ENCODE results near the gene SH3YL1. TPM values are rescaled to one million over a fixed set of nuclear protein-coding genes. Genes with fewer than 3 reads are reported as not detected.

SH3YL1 gene
- total and polyA plus RNA-seq, 4 donors: 35.1 to 121 (median 54.3) TPM

DNA sequence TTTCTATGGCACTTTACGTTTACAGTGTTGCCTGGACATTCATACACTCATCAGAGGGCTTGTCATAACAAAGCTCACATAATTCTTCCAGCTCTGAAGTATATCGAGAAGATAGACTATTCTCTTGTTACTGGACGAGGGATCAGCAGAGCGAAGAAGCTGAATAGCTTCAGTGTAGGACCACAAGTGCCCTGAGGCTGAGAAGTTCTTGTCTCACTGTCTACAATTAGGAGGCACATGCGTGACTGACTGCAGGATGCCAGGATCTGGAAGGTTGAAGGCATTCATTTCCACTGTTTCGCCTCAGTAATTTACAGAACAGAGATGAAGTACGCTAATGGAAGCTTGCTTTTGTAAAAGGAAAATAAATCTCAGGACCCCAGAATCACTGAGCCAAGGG is 9.6 kb downstream of the SH3YL1 start:
- Histone ChIP-seq H3K4me1 (ENCODE audit: control insufficient read depth in 5 of 5, insufficient read depth in 5 of 5, low read length in 5 of 5) (no peaks in the 10 kb centered on the region), H3K27ac (ENCODE audit: low read depth in 1 of 2, low read length in 1 of 2) (no peak overlapping the region), H3K4me3 (no peak overlapping the region), H3K27me3 (ENCODE audit: control insufficient read depth in 3 of 3, insufficient read depth in 3 of 3, low read length in 2 of 3) (no peaks in the 10 kb centered on the region), H3K36me3 (ENCODE audit: control insufficient read depth in 4 of 4, insufficient read depth in 4 of 4, low read length in 4 of 4) (peaks cover 5 to 12% (median 7%) of the 10 kb centered on the region in 4 donors), H3K9me3 (ENCODE audit: control insufficient read depth in 4 of 4, insufficient read depth in 3 of 4, low read length in 3 of 4) (peaks cover 0 to 3% (median 0%) of the 10 kb centered on the region in 4 donors), H3K9ac (ENCODE audit: insufficient read depth in 1 of 2, low read length in 2 of 2) (no peak overlapping the region)
- DNase-seq (no peak), ATAC-seq (ENCODE audit: insufficient read depth, low FRiP score) (no peak)
- WGBS, 2 donors: 89 to 93% methylated on average over 7 of the region's 7 CpGs
- TF ChIP-seq, protein P1, sequence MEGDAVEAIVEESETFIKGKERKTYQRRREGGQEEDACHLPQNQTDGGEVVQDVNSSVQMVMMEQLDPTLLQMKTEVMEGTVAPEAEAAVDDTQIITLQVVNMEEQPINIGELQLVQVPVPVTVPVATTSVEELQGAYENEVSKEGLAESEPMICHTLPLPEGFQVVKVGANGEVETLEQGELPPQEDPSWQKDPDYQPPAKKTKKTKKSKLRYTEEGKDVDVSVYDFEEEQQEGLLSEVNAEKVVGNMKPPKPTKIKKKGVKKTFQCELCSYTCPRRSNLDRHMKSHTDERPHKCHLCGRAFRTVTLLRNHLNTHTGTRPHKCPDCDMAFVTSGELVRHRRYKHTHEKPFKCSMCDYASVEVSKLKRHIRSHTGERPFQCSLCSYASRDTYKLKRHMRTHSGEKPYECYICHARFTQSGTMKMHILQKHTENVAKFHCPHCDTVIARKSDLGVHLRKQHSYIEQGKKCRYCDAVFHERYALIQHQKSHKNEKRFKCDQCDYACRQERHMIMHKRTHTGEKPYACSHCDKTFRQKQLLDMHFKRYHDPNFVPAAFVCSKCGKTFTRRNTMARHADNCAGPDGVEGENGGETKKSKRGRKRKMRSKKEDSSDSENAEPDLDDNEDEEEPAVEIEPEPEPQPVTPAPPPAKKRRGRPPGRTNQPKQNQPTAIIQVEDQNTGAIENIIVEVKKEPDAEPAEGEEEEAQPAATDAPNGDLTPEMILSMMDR (IDR thresholded peaks at IDR 0.05; ENCODE audit: control extremely low read depth, extremely low read depth): no peak

DNA sequence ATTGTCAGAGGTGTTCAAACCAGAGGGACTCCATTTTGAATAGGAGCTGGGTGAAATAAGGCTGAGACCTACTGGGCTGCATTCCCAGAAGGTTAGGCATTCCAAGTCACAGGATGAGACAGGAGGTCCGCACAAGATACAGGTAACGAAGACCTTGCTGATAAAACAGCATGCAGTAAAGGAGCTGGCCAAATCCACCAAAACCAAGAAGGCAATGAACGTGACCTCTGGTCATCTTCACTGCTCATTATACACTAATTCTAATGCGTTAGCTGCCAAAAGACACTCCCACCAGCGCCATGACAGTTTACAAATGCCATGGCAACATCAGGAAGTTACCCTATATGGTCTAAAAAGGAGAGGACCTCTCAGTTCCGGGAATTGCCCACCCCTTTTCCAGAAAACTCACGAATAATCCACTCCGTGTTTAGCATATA is 10.6 kb downstream of the SH3YL1 start:
- no peaks in the 10 kb centered on the region for H3K4me1 ChIP-seq (ENCODE audit: control insufficient read depth in 5 of 5, insufficient read depth in 5 of 5, low read length in 5 of 5)
- ATAC-seq (ENCODE audit: insufficient read depth, low FRiP score) (no peak), DNase-seq (no peak)
- TF ChIP-seq, protein P1 (IDR thresholded peaks at IDR 0.05; ENCODE audit: control extremely low read depth, extremely low read depth): no peak
- no peak overlapping the region for H3K27ac ChIP-seq (ENCODE audit: low read depth in 1 of 2, low read length in 1 of 2)
- H3K4me3 ChIP-seq: no peak overlapping the region
- H3K9ac ChIP-seq (ENCODE audit: insufficient read depth in 1 of 2, low read length in 2 of 2): no peak overlapping the region
- peaks cover 5 to 16% (median 9%) of the 10 kb centered on the region in 4 donors for H3K36me3 ChIP-seq (ENCODE audit: control insufficient read depth in 4 of 4, insufficient read depth in 4 of 4, low read length in 4 of 4)
- 86 to 89% methylated on average over 8 of the region's 8 CpGs for WGBS, 2 donors
- peaks cover 0 to 3% (median 0%) of the 10 kb centered on the region in 4 donors for H3K9me3 ChIP-seq (ENCODE audit: control insufficient read depth in 4 of 4, insufficient read depth in 3 of 4, low read length in 3 of 4)
- no peaks in the 10 kb centered on the region for H3K27me3 ChIP-seq (ENCODE audit: control insufficient read depth in 3 of 3, insufficient read depth in 3 of 3, low read length in 2 of 3)

GRCh38 chr2:252001-252602 is 11.7 kb downstream of the SH3YL1 start:
- DNase-seq (no peak), ATAC-seq (ENCODE audit: insufficient read depth, low FRiP score) (no peak)
- Histone ChIP-seq H3K27ac (ENCODE audit: low read depth in 1 of 2, low read length in 1 of 2) (no peak overlapping the region), H3K9ac (ENCODE audit: insufficient read depth in 1 of 2, low read length in 2 of 2) (no peak overlapping the region), H3K4me3 (no peak overlapping the region), H3K36me3 (ENCODE audit: control insufficient read depth in 4 of 4, insufficient read depth in 4 of 4, low read length in 4 of 4) (peaks cover 5 to 20% (median 10%) of the 10 kb centered on the region in 4 donors), H3K27me3 (ENCODE audit: control insufficient read depth in 3 of 3, insufficient read depth in 3 of 3, low read length in 2 of 3) (no peaks in the 10 kb centered on the region), H3K4me1 (ENCODE audit: control insufficient read depth in 5 of 5, insufficient read depth in 5 of 5, low read length in 5 of 5) (no peaks in the 10 kb centered on the region), H3K9me3 (ENCODE audit: control insufficient read depth in 4 of 4, insufficient read depth in 3 of 4, low read length in 3 of 4) (no peaks in the 10 kb centered on the region)
- TF ChIP-seq, protein P1 (IDR thresholded peaks at IDR 0.05; ENCODE audit: control extremely low read depth, extremely low read depth): no peak
- WGBS, 2 donors: 94 to 97% methylated on average over 6 of the region's 6 CpGs

All from lung (tissue), 12 donors.